Activated CD8-positive, alpha-beta T cell treated with anti-CD3 and anti-CD28 coated beads for 36 hours (primary cell): ENCODE measurements around the gene MB21D2. TPM values are rescaled to one million over a fixed set of nuclear protein-coding genes. Genes with fewer than 3 reads are reported as not detected.

Experiments used
- ATAC-seq: fragments of 200-7000 bp; cut with Tn5 transposase; one replicate; pipeline ENCODE4 v1.10.0; 2021; ENCODE audit warnings: mild to moderate bottlenecking, moderate library complexity
- CTCF ChIA-PET: fragments of 350-600 bp; sonication (Branson Sonifier 250); formaldehyde crosslinking; loops from one replicate; lab custom pipeline; 2021; ENCODE audit warnings: antibody characterized with exemption; lab: Charles Lee
- POLR2A ChIA-PET: fragments of 350-600 bp; sonication (Branson Sonifier 250); formaldehyde crosslinking; loops from one replicate; lab custom pipeline; 2021; ENCODE audit warnings: antibody characterized with exemption; lab: Charles Lee
- DNase-seq: peaks from one replicate; pipeline ENCODE4 v3.0.0-alpha.2; 2020
- H3K27ac Mint-ChIP-seq: one replicate; pipeline ENCODE4 v1.8.0; 2021; ENCODE audit warnings: mild to moderate bottlenecking, mixed read lengths
- H3K27me3 Mint-ChIP-seq: one replicate; pipeline ENCODE4 v1.8.0; 2021; ENCODE audit warnings: mixed read lengths
- H3K36me3 Mint-ChIP-seq: one replicate; pipeline ENCODE4 v1.8.0; 2021; ENCODE audit warnings: low read depth, mixed read lengths
- H3K4me1 Mint-ChIP-seq: one replicate; pipeline ENCODE4 v1.8.0; 2021; ENCODE audit warnings: low read depth, mixed read lengths
- H3K4me3 Mint-ChIP-seq: one replicate; pipeline ENCODE4 v1.8.0; 2021; ENCODE audit warnings: mild to moderate bottlenecking, moderate library complexity, mixed read lengths
- H3K9me3 Mint-ChIP-seq: one replicate; pipeline ENCODE4 v1.8.0; 2021; ENCODE audit warnings: mixed read lengths
- intact Hi-C: fragments of 100-400 bp; cut with micrococcal nuclease; formaldehyde crosslinking; loops from one replicate; pipeline ENCODE4 v1.10.0; 2022
- total RNA-seq, 2 experiments: library from RNA; stranded (reverse); gene quantifications; one replicate each; pipeline ENCODE4 v1.2.3, GENCODE V29; 2021
- TF ChIP-seq, protein P1 (sequence below): fragments of 200-600 bp; IDR thresholded peaks from one replicate; pipeline ENCODE4 v1.8.0; 2022; ENCODE audit warnings: antibody characterized with exemption, mild to moderate bottlenecking

The MB21D2 gene
- total RNA-seq, 2 experiments from 2014 or later: 3.1 to 3.2 TPM

DNA sequence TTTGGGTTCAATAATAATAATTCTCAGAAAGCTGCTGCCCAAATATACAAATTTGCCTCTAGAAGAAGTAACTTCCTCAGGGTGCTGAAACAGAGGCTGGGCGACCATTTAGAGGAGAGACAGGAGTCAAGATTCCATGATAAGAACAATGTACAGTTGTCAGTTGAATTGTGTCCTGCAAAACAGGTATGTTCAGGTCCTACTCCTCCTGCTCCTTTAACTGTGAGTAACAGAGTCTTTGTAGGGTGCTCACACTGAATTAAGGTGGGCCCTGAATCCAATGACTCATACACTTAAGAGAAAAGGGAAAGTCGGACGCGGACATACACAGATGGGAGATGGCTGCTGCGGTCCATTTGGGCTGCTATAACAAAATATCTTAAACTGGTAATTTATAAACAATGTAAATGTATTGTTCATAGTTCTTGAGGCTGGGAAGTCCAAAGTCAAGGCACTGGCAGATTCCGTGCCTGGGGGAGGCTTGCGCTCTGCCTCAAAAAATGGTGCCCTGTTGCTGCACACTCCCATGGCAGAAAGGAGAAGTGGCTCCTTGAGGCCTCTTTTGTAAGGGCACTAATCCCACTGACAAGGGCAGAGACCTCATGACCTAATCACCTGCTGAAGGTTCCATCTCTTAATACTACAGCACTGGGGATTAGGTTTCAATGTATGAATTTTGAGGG lies 55.1 kb downstream of the MB21D2 start:
- ATAC-seq (no peak), DNase-seq (no peak)
- no peaks in the 10 kb centered on the region for H3K27me3 Mint-ChIP-seq
- ChIA-PET CTCF (interaction anchor here (1.8 kb wide), 1 partner anchor 12 kb away, joined by 4 read pairs; no protein-coding TSS in a partner anchor), POLR2A (no interaction called here)
- no peaks in the 10 kb centered on the region for H3K9me3 Mint-ChIP-seq
- peaks cover 6% of the 10 kb centered on the region for H3K4me1 Mint-ChIP-seq
- intact Hi-C loops: no loop called here
- TF ChIP-seq, protein P1, sequence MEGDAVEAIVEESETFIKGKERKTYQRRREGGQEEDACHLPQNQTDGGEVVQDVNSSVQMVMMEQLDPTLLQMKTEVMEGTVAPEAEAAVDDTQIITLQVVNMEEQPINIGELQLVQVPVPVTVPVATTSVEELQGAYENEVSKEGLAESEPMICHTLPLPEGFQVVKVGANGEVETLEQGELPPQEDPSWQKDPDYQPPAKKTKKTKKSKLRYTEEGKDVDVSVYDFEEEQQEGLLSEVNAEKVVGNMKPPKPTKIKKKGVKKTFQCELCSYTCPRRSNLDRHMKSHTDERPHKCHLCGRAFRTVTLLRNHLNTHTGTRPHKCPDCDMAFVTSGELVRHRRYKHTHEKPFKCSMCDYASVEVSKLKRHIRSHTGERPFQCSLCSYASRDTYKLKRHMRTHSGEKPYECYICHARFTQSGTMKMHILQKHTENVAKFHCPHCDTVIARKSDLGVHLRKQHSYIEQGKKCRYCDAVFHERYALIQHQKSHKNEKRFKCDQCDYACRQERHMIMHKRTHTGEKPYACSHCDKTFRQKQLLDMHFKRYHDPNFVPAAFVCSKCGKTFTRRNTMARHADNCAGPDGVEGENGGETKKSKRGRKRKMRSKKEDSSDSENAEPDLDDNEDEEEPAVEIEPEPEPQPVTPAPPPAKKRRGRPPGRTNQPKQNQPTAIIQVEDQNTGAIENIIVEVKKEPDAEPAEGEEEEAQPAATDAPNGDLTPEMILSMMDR: no peak
- H3K36me3 Mint-ChIP-seq: no peaks in the 10 kb centered on the region
- no peak overlapping the region for H3K4me3 Mint-ChIP-seq
- no peak overlapping the region for H3K27ac Mint-ChIP-seq

- intact Hi-C loops: no loop called here
- Mint-ChIP-seq H3K27ac (no peak overlapping the region), H3K9me3 (no peaks in the 10 kb centered on the region), H3K4me3 (no peak overlapping the region), H3K36me3 (no peaks in the 10 kb centered on the region), H3K27me3 (peaks cover 2% of the 10 kb centered on the region), H3K4me1 (peaks cover 6% of the 10 kb centered on the region)
- DNase-seq: no peak
- CTCF ChIA-PET: interaction anchor here (1.8 kb wide), 1 partner anchor 11 kb away, joined by 4 read pairs; no protein-coding TSS in a partner anchor
- no peak for ATAC-seq
- TF ChIP-seq, protein P1: no peak
- POLR2A ChIA-PET: no interaction called here
Measured at GRCh38 chr3:192861972-192862371, 55.7 kb downstream of the MB21D2 start.

- ATAC-seq: no peak
- ChIA-PET CTCF (no interaction called here), POLR2A (no interaction called here)
- TF ChIP-seq, protein P1: no peak
- no peak overlapping the region for H3K27ac Mint-ChIP-seq
- no peaks in the 10 kb centered on the region for H3K9me3 Mint-ChIP-seq
- peaks cover 2% of the 10 kb centered on the region for H3K27me3 Mint-ChIP-seq
- H3K4me3 Mint-ChIP-seq: no peak overlapping the region
- no peak for DNase-seq
- no peaks in the 10 kb centered on the region for H3K36me3 Mint-ChIP-seq
- intact Hi-C loops: no loop called here
- peaks cover 6% of the 10 kb centered on the region for H3K4me1 Mint-ChIP-seq
Measured at GRCh38 chr3:192860454-192860853, 57.2 kb downstream of the MB21D2 start.

- intact Hi-C loops: no loop called here
- no peaks in the 10 kb centered on the region for H3K36me3 Mint-ChIP-seq
Measured at GRCh38 chr3:192858849-192859585, 58.6 kb downstream of the MB21D2 start.

More at GRCh38 chr3:192858849-192859585, 58.6 kb downstream of the MB21D2 start:
- ChIA-PET CTCF (no interaction called here), POLR2A (no interaction called here)
- no peak overlapping the region for H3K27ac Mint-ChIP-seq
- H3K9me3 Mint-ChIP-seq: no peaks in the 10 kb centered on the region
- TF ChIP-seq, protein P1: no peak
- ATAC-seq: no peak
- H3K4me3 Mint-ChIP-seq: no peak overlapping the region
- no peak for DNase-seq
- peaks cover 6% of the 10 kb centered on the region for H3K4me1 Mint-ChIP-seq
- H3K27me3 Mint-ChIP-seq: peaks cover 2% of the 10 kb centered on the region
